Gastroesophageal sphincter (tissue), 3 donors: ENCODE measurements around the gene GNAQ.

ENCODE experiments used
- EP300 ChIP-seq: sonication (generic); formaldehyde crosslinking; IDR thresholded peaks from one replicate; pipeline ENCODE4 v1.6.1; 2017; ENCODE audit warnings: antibody characterized with exemption, mild to moderate bottlenecking
- POLR2A ChIP-seq, 2 donors: fragments of 450-650 bp; IDR thresholded peaks; one replicate each; pipeline ENCODE4 v1.6.1; 2017; ENCODE audit warnings: antibody characterized with exemption in 2 of 2, mild to moderate bottlenecking in 2 of 2, moderate library complexity in 1 of 2
- POLR2AphosphoS5 ChIP-seq: sonication (generic); formaldehyde crosslinking; IDR thresholded peaks from one replicate; pipeline ENCODE4 v1.6.1; 2017; ENCODE audit warnings: antibody characterized with exemption
- TF ChIP-seq, protein P1 (sequence below), 4 experiments: fragments of 200-600 bp in 2 of 4; fragments of 450-650 bp in 2 of 4; sonication (generic) in 1 of 4; IDR thresholded peaks; one replicate each; pipeline ENCODE4 v1.5.1; 2017 to 2019; ENCODE audit warnings: antibody characterized with exemption in 4 of 4, mild to moderate bottlenecking in 2 of 4, moderate library complexity in 2 of 4

DNA sequence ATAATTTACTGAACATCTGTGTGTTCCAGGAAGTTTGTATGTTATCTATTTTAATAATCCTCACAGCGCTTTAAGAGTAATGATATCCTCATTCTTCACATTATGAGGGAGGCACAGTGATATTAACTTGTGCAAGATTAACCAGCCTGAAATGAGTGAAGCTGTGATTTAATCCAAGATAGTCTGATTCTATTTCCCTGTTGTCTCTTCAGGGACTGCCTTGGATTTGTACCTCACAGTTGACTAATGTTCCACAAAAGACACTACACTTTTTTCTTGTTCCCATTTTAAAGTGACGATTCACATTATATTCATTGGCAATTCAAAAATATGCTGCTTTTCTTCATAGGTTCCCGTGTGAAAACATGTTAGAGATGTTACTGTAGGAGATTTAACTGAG is 258.2 kb downstream of the GNAQ start:
- TF ChIP-seq, protein P1, sequence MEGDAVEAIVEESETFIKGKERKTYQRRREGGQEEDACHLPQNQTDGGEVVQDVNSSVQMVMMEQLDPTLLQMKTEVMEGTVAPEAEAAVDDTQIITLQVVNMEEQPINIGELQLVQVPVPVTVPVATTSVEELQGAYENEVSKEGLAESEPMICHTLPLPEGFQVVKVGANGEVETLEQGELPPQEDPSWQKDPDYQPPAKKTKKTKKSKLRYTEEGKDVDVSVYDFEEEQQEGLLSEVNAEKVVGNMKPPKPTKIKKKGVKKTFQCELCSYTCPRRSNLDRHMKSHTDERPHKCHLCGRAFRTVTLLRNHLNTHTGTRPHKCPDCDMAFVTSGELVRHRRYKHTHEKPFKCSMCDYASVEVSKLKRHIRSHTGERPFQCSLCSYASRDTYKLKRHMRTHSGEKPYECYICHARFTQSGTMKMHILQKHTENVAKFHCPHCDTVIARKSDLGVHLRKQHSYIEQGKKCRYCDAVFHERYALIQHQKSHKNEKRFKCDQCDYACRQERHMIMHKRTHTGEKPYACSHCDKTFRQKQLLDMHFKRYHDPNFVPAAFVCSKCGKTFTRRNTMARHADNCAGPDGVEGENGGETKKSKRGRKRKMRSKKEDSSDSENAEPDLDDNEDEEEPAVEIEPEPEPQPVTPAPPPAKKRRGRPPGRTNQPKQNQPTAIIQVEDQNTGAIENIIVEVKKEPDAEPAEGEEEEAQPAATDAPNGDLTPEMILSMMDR (IDR thresholded peaks at IDR 0.05) = no peak
- TF ChIP-seq EP300 (no peak), POLR2A (IDR thresholded peaks at IDR 0.05) (no peak), POLR2AphosphoS5 (no peak)
